ENCODE data around the gene TOR1AIP2. TPM values are rescaled to one million over a fixed set of nuclear protein-coding genes. Genes with fewer than 3 reads are reported as not detected.

The TOR1AIP2 gene
- total and polyA plus RNA-seq, 2 of the 8 experiments (the other 6 are each of a cell fraction or from before 2014, with no cell fraction given), result 12.1 to 75.2 TPM

GRCh38 chr1:179818260-179818659 is 59.3 kb downstream of the TOR1AIP2 start:
- Histone ChIP-seq H3K23me2 (ENCODE audit: low read depth, low read length) (peaks cover 11% of the 10 kb centered on the region), H3K9me3 (ENCODE audit: insufficient read depth in 2 of 2, low read depth in 1 of 2, low read length in 1 of 2) (no peaks in the 10 kb centered on the region), H3K4me3 (ENCODE audit: extremely low read depth in 1 of 4, insufficient read depth in 2 of 4, low read depth in 3 of 4, low read length in 4 of 4) (no peak overlapping the region), H3K9ac (replicated peaks in 1 of 4; ENCODE audit: extremely low read depth in 1 of 4, low read depth in 3 of 4, low read length in 3 of 4) (no peak overlapping the region), H3K4me2 (ENCODE audit: insufficient read depth in 1 of 2, low read depth in 2 of 2, low read length in 2 of 2) (no peak overlapping the region), H3K79me2 (ENCODE audit: control insufficient read depth in 1 of 2, insufficient read depth in 2 of 2, low read length in 2 of 2) (no peaks in the 10 kb centered on the region), H2AFZ (ENCODE audit: low read length) (no peak overlapping the region), H3K23ac (ENCODE audit: insufficient read length) (no peak overlapping the region), H2BK5ac (ENCODE audit: low read depth, low read length) (no peak overlapping the region), H3K18ac (ENCODE audit: extremely low read depth, low read length) (no peak overlapping the region), H3K14ac (ENCODE audit: insufficient read length) (no peak overlapping the region), H2BK15ac (ENCODE audit: low read length) (no peak overlapping the region), H4K20me1 (replicated peaks in 1 of 2; ENCODE audit: control insufficient read depth in 1 of 2, insufficient read depth in 2 of 2, low read length in 2 of 2) (no peaks in the 10 kb centered on the region), H2BK120ac (replicated peaks; ENCODE audit: low read depth, low read length) (no peak overlapping the region), H3K4ac (replicated peaks; ENCODE audit: insufficient read length, low read depth, low read length) (no peak overlapping the region), H2BK12ac (ENCODE audit: low read depth, low read length) (no peak overlapping the region), H4K8ac (ENCODE audit: extremely low read depth, insufficient read depth, low read length) (no peak overlapping the region), H4K91ac (replicated peaks; ENCODE audit: insufficient read length, low read length) (no peak overlapping the region), H3K27ac (ENCODE audit: low read depth, low read length) (no peak overlapping the region), H2BK20ac (ENCODE audit: low read length) (no peak overlapping the region), H3K36me3 (ENCODE audit: control insufficient read depth in 2 of 4, insufficient read depth in 4 of 4, low read length in 3 of 4) (no peaks in the 10 kb centered on the region), H3K4me1 (replicated peaks in 1 of 4; ENCODE audit: control insufficient read depth in 3 of 4, insufficient read depth in 4 of 4, low read length in 3 of 4) (peaks cover 4 to 12% (median 6%) of the 10 kb centered on the region in 4 experiments; a peak in 6 of 7 replicates), H2AK5ac (ENCODE audit: low read depth, low read length) (no peak overlapping the region), H3K27me3 (replicated peaks in 1 of 4; ENCODE audit: control insufficient read depth in 3 of 4, extremely low read depth in 1 of 4, insufficient read depth in 3 of 4, low read length in 3 of 4) (peaks cover 0 to 17% (median 13%) of the 10 kb centered on the region in 4 experiments; a peak in 6 of 7 replicates), H3K79me1 (ENCODE audit: low read depth, low read length) (no peaks in the 10 kb centered on the region), H4K5ac (ENCODE audit: insufficient read length, low read depth, low read length) (no peak overlapping the region), H3K56ac (replicated peaks; ENCODE audit: insufficient read length, low read depth, low read length) (no peak overlapping the region)
- DNase-seq (ENCODE audit: low read depth in 1 of 2, low spot score in 2 of 2) (no peak), FAIRE-seq (no peak)
- ChIA-PET CTCF (ENCODE audit: partially characterized antibody) (interaction anchor here (1.1 to 18.9 kb wide), 9 partner anchors 7 to 448 kb away, joined by 3 to 595 read pairs (median 5); no protein-coding TSS in a partner anchor), POLR2A (ENCODE audit: partially characterized antibody) (no interaction called here)
- 92% methylated on average over 7 of the region's 7 CpGs; no CpG with 5 or more reads in 1 of the 2 experiments for WGBS, 2 experiments (ENCODE audit: extremely low coverage in 1 of 2, insufficient coverage in 1 of 2, insufficient read length in 1 of 2, insufficient replicate concordance in 2 of 2, low coverage in 1 of 2, low lambda C conversion rate in 2 of 2, missing lambda C conversion rate in 1 of 2)
- TF ChIP-seq ATF2 (IDR thresholded peaks at IDR 0.05; ENCODE audit: low read length), result no peak
- no peak for TF ChIP-seq POLR2A (IDR thresholded peaks at IDR 0.05; ENCODE audit: control extremely low read depth in 1 of 2, low read depth in 2 of 2, low read length in 2 of 2)
- TF ChIP-seq CHD1 (IDR thresholded peaks at IDR 0.05; ENCODE audit: low read depth, low read length), result no peak
- TF ChIP-seq BCL11A (IDR thresholded peaks at IDR 0.05; ENCODE audit: low read depth in 2 of 2, low read length in 2 of 2), result no peak
- TF ChIP-seq SIRT6 (IDR thresholded peaks at IDR 0.05; ENCODE audit: low read length), result no peak
- no peak for TF ChIP-seq HDAC2 (IDR thresholded peaks at IDR 0.05; ENCODE audit: borderline replicate concordance in 1 of 2, low read depth in 2 of 2, low read length in 2 of 2)
- TF ChIP-seq EP300 (IDR thresholded peaks at IDR 0.05; ENCODE audit: borderline replicate concordance in 1 of 2, low read depth in 2 of 2, low read length in 2 of 2), result no peak
- TF ChIP-seq KDM1A (IDR thresholded peaks at IDR 0.05; ENCODE audit: borderline replicate concordance, low read length), result no peak
- no peak for TF ChIP-seq EZH2 (IDR thresholded peaks at IDR 0.05; ENCODE audit: low read depth, low read length, severe bottlenecking)
- no peak for TF ChIP-seq SIN3A (conservative IDR thresholded peaks at IDR 0.05 in 1 of 2, IDR thresholded peaks at IDR 0.05 in 1 of 2; ENCODE audit: low read depth in 1 of 2, low read length in 2 of 2)
- no peak for TF ChIP-seq POLR2AphosphoS5 (IDR thresholded peaks at IDR 0.05; ENCODE audit: low read depth, low read length)

All from H1 (cell line).